Fibroblast of the aortic adventitia (primary cell): ENCODE data around the gene BAZ1B. TPM values are rescaled to one million over a fixed set of nuclear protein-coding genes. Genes with fewer than 3 reads are reported as not detected.
A peak's percentile ranks its signal among the peaks of the same experiment; 100 is the strongest.

ENCODE experiments used
- DNase-seq: peaks from one replicate; pipeline ENCODE4 v3.0.0-alpha.2; 2010; ENCODE audit warnings: low read depth
- H3K4me3 ChIP-seq: 2 replicates; pipeline ENCODE4 v1.5.1; 2011; ENCODE audit warnings: low read depth, mild to moderate bottlenecking, control low read depth, low read length, moderate library complexity
- CTCF ChIP-seq: IDR thresholded peaks from 2 replicates; pipeline ENCODE4 v1.5.1; 2011; ENCODE audit warnings: mild to moderate bottlenecking, low read length, control low read depth, inconsistent platforms; ENCODE audit not compliant: insufficient read depth
- total RNA-seq: library from RNA; depleted of rRNA; stranded (reverse); fragments of >200 nt; gene quantifications from 2 replicates; pipeline ENCODE4 v1.2.3, GENCODE V29; 2012; ENCODE audit warnings: low replicate concordance

Gene BAZ1B
- total RNA-seq, 1 donor: 75.6 TPM

GRCh38 chr7:73437621-73438416, 84.3 kb downstream of the BAZ1B start:
- no peak overlapping the region for H3K4me3 ChIP-seq
- DNase-seq: no peak
- no peak for TF ChIP-seq CTCF

- no peak for DNase-seq
- TF ChIP-seq CTCF: no peak
- no peak overlapping the region for H3K4me3 ChIP-seq
Measured at GRCh38 chr7:73437091-73437490, 85.0 kb downstream of the BAZ1B start.

GRCh38 chr7:73436031-73436929, 85.8 kb downstream of the BAZ1B start:
- TF ChIP-seq CTCF: no peak
- no peak overlapping the region for H3K4me3 ChIP-seq
- no peak for DNase-seq

GRCh38 chr7:73435471-73436009, 86.6 kb downstream of the BAZ1B start:
- no peak for TF ChIP-seq CTCF
- no peak overlapping the region for H3K4me3 ChIP-seq
- no peak for DNase-seq

- no peak for TF ChIP-seq CTCF
- H3K4me3 ChIP-seq: no peak overlapping the region
- DNase-seq: no peak
Measured at GRCh38 chr7:73434701-73435069, 87.4 kb downstream of the BAZ1B start.

GRCh38 chr7:73433924-73434700, 88.0 kb downstream of the BAZ1B start:
- DNase-seq: no peak
- TF ChIP-seq CTCF: no peak
- peak overlapping the region; percentile 60 for H3K4me3 ChIP-seq
